ENCODE data around the gene ABHD17C.

Gene ABHD17C

DNA sequence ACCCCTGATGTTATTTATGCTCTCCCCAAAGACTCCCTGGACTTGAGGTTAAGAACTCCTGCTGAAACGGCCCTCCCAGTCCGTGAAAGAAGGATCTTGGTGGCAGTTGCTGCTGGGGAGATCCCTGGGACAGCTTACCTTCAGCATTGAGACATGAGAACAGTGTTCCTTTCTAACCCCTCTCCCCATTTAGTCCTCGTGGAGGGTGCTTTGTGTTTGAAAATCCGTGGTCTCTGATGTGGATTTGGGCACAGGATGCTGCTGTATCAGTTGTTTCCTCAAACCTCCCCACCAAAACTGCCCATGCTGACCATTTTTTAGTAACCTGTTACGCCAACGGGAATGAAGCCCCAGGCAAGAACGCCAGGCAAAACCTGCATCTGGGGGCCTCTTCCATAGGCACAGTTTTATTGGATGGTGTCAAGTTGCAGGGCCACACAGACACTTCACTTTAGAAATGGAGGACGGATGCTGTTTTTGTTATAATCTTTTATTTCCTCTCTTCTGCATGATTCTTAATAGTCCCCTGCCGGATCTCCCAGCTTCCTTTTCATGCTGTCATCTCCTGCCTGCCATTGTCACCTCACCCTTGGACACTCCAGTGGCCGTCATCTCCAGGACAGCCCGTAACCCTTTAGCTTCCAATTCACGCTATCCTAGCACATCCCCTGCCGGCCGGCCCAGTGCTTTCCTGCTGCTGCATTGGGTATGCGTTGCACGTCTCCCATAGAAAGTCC lies 52.4 kb downstream of the ABHD17C start:
- no peak for DNase-seq (ENCODE audit: low read depth)
- no peak overlapping the region for H3K4me3 ChIP-seq (ENCODE audit: low read depth, low read length)
- TF ChIP-seq CTCF (conservative IDR thresholded peaks at IDR 0.05; ENCODE audit: low read depth, low read length) = no peak

- no peak for TF ChIP-seq CTCF (conservative IDR thresholded peaks at IDR 0.05; ENCODE audit: low read depth, low read length)
- DNase-seq (ENCODE audit: low read depth) = no peak
- H3K4me3 ChIP-seq (ENCODE audit: low read depth, low read length) = no peak overlapping the region
Measured at GRCh38 chr15:80749589-80749988, 54.5 kb downstream of the ABHD17C start.

DNA sequence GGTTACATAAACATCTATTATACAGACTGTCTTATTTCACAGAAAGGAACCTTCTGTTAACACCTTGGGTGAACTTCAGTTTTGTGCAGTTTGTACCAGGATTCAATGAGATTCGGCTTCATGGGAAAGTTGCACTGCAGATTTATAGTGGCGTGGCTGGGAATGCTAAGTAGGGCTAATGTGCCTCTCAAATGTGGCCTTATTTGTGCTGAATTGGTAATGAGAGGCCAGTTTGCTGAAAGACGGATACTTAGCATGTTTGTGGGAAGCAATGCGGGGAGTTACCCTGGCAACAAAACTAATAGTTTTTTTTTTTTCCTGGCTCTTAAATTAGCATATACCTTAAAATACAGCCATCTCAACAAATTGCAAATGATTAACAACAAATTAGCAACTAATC lies 55.5 kb downstream of the ABHD17C start:
- DNase-seq (ENCODE audit: low read depth) = no peak
- no peak for TF ChIP-seq CTCF (conservative IDR thresholded peaks at IDR 0.05; ENCODE audit: low read depth, low read length)
- no peak overlapping the region for H3K4me3 ChIP-seq (ENCODE audit: low read depth, low read length)

DNA sequence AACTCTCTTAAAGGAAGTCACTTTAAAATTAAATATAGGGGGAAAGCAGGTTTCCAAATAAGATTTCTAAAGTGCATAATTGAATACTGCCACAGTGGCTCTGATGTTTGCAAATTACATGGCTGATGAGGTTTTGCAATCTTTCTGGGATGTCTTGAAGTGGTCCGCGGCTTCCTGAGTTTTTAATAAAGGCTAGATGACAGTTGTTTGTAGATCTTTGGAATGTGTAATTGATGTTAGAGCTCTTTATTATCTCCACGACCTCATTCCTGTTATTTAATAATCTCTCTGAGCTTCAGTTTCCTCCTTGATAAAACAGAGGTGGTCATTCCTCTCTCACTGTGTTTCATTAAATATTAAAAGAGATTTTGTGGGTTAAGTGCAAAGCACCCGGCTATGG lies 57.1 kb downstream of the ABHD17C start:
- no peak overlapping the region for H3K4me3 ChIP-seq (ENCODE audit: low read depth, low read length)
- no peak for DNase-seq (ENCODE audit: low read depth)
- no peak for TF ChIP-seq CTCF (conservative IDR thresholded peaks at IDR 0.05; ENCODE audit: low read depth, low read length)

- TF ChIP-seq CTCF (conservative IDR thresholded peaks at IDR 0.05; ENCODE audit: low read depth, low read length) = no peak
- no peak overlapping the region for H3K4me3 ChIP-seq (ENCODE audit: low read depth, low read length)
- DNase-seq (ENCODE audit: low read depth) = no peak
Measured at GRCh38 chr15:80753161-80753560, 58.1 kb downstream of the ABHD17C start.

GRCh38 chr15:80754014-80754413 lies 58.9 kb downstream of the ABHD17C start:
- no peak for TF ChIP-seq CTCF (conservative IDR thresholded peaks at IDR 0.05; ENCODE audit: low read depth, low read length)
- no peak for DNase-seq (ENCODE audit: low read depth)
- no peak overlapping the region for H3K4me3 ChIP-seq (ENCODE audit: low read depth, low read length)

GRCh38 chr15:80755885-80756284 lies 60.8 kb downstream of the ABHD17C start:
- no peak overlapping the region for H3K4me3 ChIP-seq (ENCODE audit: low read depth, low read length)
- DNase-seq (ENCODE audit: low read depth) = no peak
- no peak for TF ChIP-seq CTCF (conservative IDR thresholded peaks at IDR 0.05; ENCODE audit: low read depth, low read length)

All from choroid plexus epithelial cell (primary cell).